H9 (cell line): Measurements from ENCODE around the gene LYZL6. TPM values are rescaled to one million over a fixed set of nuclear protein-coding genes. Genes with fewer than 3 reads are reported as not detected.

ENCODE experiments used
- DNase-seq: peaks from one replicate; pipeline ENCODE4 v3.0.0-alpha.2; 2017
- H2AFZ ChIP-seq: one replicate; pipeline ENCODE4 v1.6.1; 2013; ENCODE audit warnings: mild to moderate bottlenecking, low read length, control low read depth, moderate library complexity
- H2AK5ac ChIP-seq: 2 replicates; pipeline ENCODE4 v1.6.1; 2013; ENCODE audit warnings: low read length, control low read depth, mixed read lengths; ENCODE audit not compliant: insufficient read length
- H2BK120ac ChIP-seq: one replicate; pipeline ENCODE4 v1.6.1; 2013; ENCODE audit warnings: low read depth, mild to moderate bottlenecking, low read length, control low read depth, inconsistent platforms; ENCODE audit not compliant: poor library complexity, severe bottlenecking
- H2BK12ac ChIP-seq: 2 replicates; pipeline ENCODE4 v1.6.1; 2013; ENCODE audit warnings: low read length, control low read depth, mixed read lengths, low read depth; ENCODE audit not compliant: insufficient read length
- H2BK15ac ChIP-seq: 2 replicates; pipeline ENCODE4 v1.6.1; 2013; ENCODE audit warnings: low read depth, low read length, control low read depth
- H2BK20ac ChIP-seq: one replicate; pipeline ENCODE4 v1.6.1; 2013; ENCODE audit warnings: low read depth, mild to moderate bottlenecking, low read length, control low read depth, inconsistent platforms; ENCODE audit not compliant: poor library complexity, severe bottlenecking
- H2BK5ac ChIP-seq: 2 replicates; pipeline ENCODE4 v1.6.1; 2013; ENCODE audit warnings: low read length, control low read depth, mixed read lengths; ENCODE audit not compliant: insufficient read length
- H3K14ac ChIP-seq: 2 replicates; pipeline ENCODE4 v1.6.1; 2013; ENCODE audit warnings: low read length, control low read depth; ENCODE audit not compliant: insufficient read depth
- H3K18ac ChIP-seq: 2 replicates; pipeline ENCODE4 v1.6.1; 2013; ENCODE audit warnings: low read depth, mild to moderate bottlenecking, mixed read lengths, low read length, control low read depth; ENCODE audit not compliant: insufficient read length
- H3K23ac ChIP-seq: 2 replicates; pipeline ENCODE4 v1.6.1; 2013; ENCODE audit warnings: low read length, control low read depth, mixed read lengths, low read depth; ENCODE audit not compliant: insufficient read length
- H3K23me2 ChIP-seq: 2 replicates; pipeline ENCODE4 v1.6.1; 2013; ENCODE audit warnings: low read depth, mild to moderate bottlenecking, mixed read lengths, low read length, control low read depth; ENCODE audit not compliant: insufficient read length, poor library complexity, severe bottlenecking
- H3K27ac ChIP-seq: 2 replicates; pipeline ENCODE4 v1.5.1; 2013; ENCODE audit warnings: low read length, control low read depth, mixed read lengths, low read depth; ENCODE audit not compliant: insufficient read length
- H3K27me3 ChIP-seq: 2 replicates; pipeline ENCODE4 v1.6.1; 2013; ENCODE audit warnings: low read length, control low read depth, inconsistent platforms; ENCODE audit not compliant: insufficient read depth
- H3K4ac ChIP-seq: 2 replicates; pipeline ENCODE4 v1.6.1; 2013; ENCODE audit warnings: low read depth, mild to moderate bottlenecking, control low read depth, inconsistent platforms, low read length, moderate library complexity
- H3K4me1 ChIP-seq: 2 replicates; pipeline ENCODE4 v1.6.1; 2013; ENCODE audit warnings: low read length, control low read depth, inconsistent platforms; ENCODE audit not compliant: insufficient read depth
- H3K4me2 ChIP-seq: 2 replicates; pipeline ENCODE4 v1.6.1; 2013; ENCODE audit warnings: low read length, control low read depth, mixed read lengths; ENCODE audit not compliant: insufficient read length, insufficient read depth
- H3K56ac ChIP-seq: 2 replicates; pipeline ENCODE4 v1.6.1; 2013; ENCODE audit warnings: low read depth, mild to moderate bottlenecking, mixed read lengths, low read length, control low read depth; ENCODE audit not compliant: insufficient read length
- H3K79me1 ChIP-seq: 2 replicates; pipeline ENCODE4 v1.6.1; 2013; ENCODE audit warnings: low read depth, mild to moderate bottlenecking, moderate library complexity, low read length, control low read depth, inconsistent platforms; ENCODE audit not compliant: insufficient read depth, poor library complexity, severe bottlenecking
- H3K79me2 ChIP-seq: 2 replicates; pipeline ENCODE4 v1.6.1; 2013; ENCODE audit warnings: low read length, control low read depth, inconsistent platforms; ENCODE audit not compliant: insufficient read depth
- H3K9ac ChIP-seq: 2 replicates; pipeline ENCODE4 v1.6.1; 2013; ENCODE audit warnings: low read length, control low read depth, mixed read lengths; ENCODE audit not compliant: insufficient read length; ENCODE audit errors: extremely low read depth
- H3K9me3 ChIP-seq: one replicate; pipeline ENCODE4 v1.6.1; 2013; ENCODE audit warnings: low read depth, low read length, inconsistent platforms; ENCODE audit not compliant: control insufficient read depth
- H3T11ph ChIP-seq: one replicate; pipeline ENCODE4 v1.6.1; 2013; ENCODE audit warnings: mild to moderate bottlenecking, low read length, control low read depth, inconsistent platforms
- H4K20me1 ChIP-seq: one replicate; pipeline ENCODE4 v1.6.1; 2013; ENCODE audit not compliant: control insufficient read depth, insufficient read length, insufficient read depth
- H4K5ac ChIP-seq: 2 replicates; pipeline ENCODE4 v1.6.1; 2013; ENCODE audit warnings: low read depth, mild to moderate bottlenecking, mixed read lengths, low read length, control low read depth; ENCODE audit not compliant: insufficient read length
- H4K8ac ChIP-seq: replicated peaks from 2 replicates; pipeline ENCODE4 v1.6.1; 2013; ENCODE audit warnings: low read length, control low read depth, mixed read lengths, low read depth; ENCODE audit not compliant: insufficient read length
- H4K91ac ChIP-seq: 2 replicates; pipeline ENCODE4 v1.6.1; 2013; ENCODE audit warnings: low read depth, mild to moderate bottlenecking, moderate library complexity, mixed read lengths, low read length, control low read depth; ENCODE audit not compliant: insufficient read length
- H3K27ac Mint-ChIP-seq, 3 experiments: 2 replicates in 2 of 3; 3 replicates in 1 of 3; pipeline ENCODE4 v1.8.0; 2020 to 2021; ENCODE audit warnings: mixed read lengths in 3 of 3, mild to moderate bottlenecking in 1 of 3, moderate library complexity in 1 of 3
- H3K27me3 Mint-ChIP-seq: 2 replicates; pipeline ENCODE4 v1.8.0; 2021; ENCODE audit warnings: low read depth, mild to moderate bottlenecking, moderate library complexity, mixed read lengths
- H3K36me3 Mint-ChIP-seq, 3 experiments: 2 replicates in 2 of 3; 3 replicates in 1 of 3; pipeline ENCODE4 v1.8.0; 2020 to 2021; ENCODE audit warnings: low read depth in 3 of 3, mixed read lengths in 3 of 3; ENCODE audit not compliant: insufficient read depth in 1 of 3
- H3K4me1 Mint-ChIP-seq, 2 experiments: 2 replicates each; pipeline ENCODE4 v1.8.0; 2020; ENCODE audit warnings: mixed read lengths in 2 of 2
- H3K4me3 Mint-ChIP-seq, 2 experiments: 2 replicates in 1 of 2; 3 replicates in 1 of 2; pipeline ENCODE4 v1.8.0; 2020 to 2021; ENCODE audit warnings: mild to moderate bottlenecking in 2 of 2, mixed read lengths in 2 of 2, moderate library complexity in 1 of 2
- H3K9me3 Mint-ChIP-seq, 2 experiments: 2 replicates in 1 of 2; 3 replicates in 1 of 2; pipeline ENCODE4 v1.8.0; 2020; ENCODE audit warnings: mild to moderate bottlenecking in 2 of 2, mixed read lengths in 2 of 2, moderate library complexity in 1 of 2
- CTCF ChIP-seq: fragments of 200-600 bp; sonication (generic); conservative IDR thresholded peaks from 3 replicates; pipeline ENCODE4 v1.8.0; 2021; ENCODE audit warnings: antibody characterized with exemption, mild to moderate bottlenecking
- WGBS: extraction: QIAGEN DNeasy Blood & Tissue Kit; methylation state at CpG from one replicate; pipeline ENCODE4 v1.1.7; 2013; ENCODE audit warnings: missing lambda C conversion rate, low lambda C conversion rate, mixed read lengths; ENCODE audit not compliant: insufficient read length; ENCODE audit errors: extremely low coverage; 5-methylcytosine and 5-hydroxymethylcytosine counted together
- total RNA-seq: library from RNA; stranded (reverse); gene quantifications from 2 replicates; pipeline ENCODE4 v1.2.1, GENCODE V29; 2021

LYZL6 gene
- total RNA-seq, 1 experiment from 2014 or later: not detected

- Histone ChIP-seq H2AFZ (no peak overlapping the region), H3K4me2 (no peak overlapping the region), H3K4me1 (no peaks in the 10 kb centered on the region; the same call in 1 of the 2 replicates), H2BK12ac (no peak overlapping the region), H3K79me1 (no peaks in the 10 kb centered on the region), H2BK15ac (no peak overlapping the region), H2BK5ac (no peak overlapping the region), H3K27me3 (no peaks in the 10 kb centered on the region), H3T11ph (no peak overlapping the region), H3K23ac (no peak overlapping the region), H2BK20ac (no peak overlapping the region), H2AK5ac (no peak overlapping the region), H3K9me3 (no peaks in the 10 kb centered on the region), H4K8ac (no peak overlapping the region), H3K79me2 (no peaks in the 10 kb centered on the region), H3K9ac (no peak overlapping the region), H3K14ac (no peak overlapping the region), H3K4ac (no peak overlapping the region), H2BK120ac (no peak overlapping the region), H3K18ac (no peak overlapping the region), H3K56ac (no peak overlapping the region), H3K27ac (no peak overlapping the region), H4K91ac (no peak overlapping the region), H4K5ac (no peak overlapping the region), H3K23me2 (no peaks in the 10 kb centered on the region), H4K20me1 (no peaks in the 10 kb centered on the region)
- DNase-seq: no peak
- peaks cover 13 to 14% of the 10 kb centered on the region in 2 experiments for H3K4me1 Mint-ChIP-seq
- H3K27me3 Mint-ChIP-seq: peaks cover 6% of the 10 kb centered on the region
- WGBS: no CpG with 5 or more reads among the region's 3 CpGs
- no peaks in the 10 kb centered on the region for H3K36me3 Mint-ChIP-seq
- no peak for TF ChIP-seq CTCF
- no peak overlapping the region for H3K27ac Mint-ChIP-seq
- no peaks in the 10 kb centered on the region for H3K9me3 Mint-ChIP-seq
- H3K4me3 Mint-ChIP-seq: no peak overlapping the region
Measured at GRCh38 chr17:35949401-35949800, 5.9 kb upstream of the LYZL6 start.
